Measurements from ENCODE around the gene NKPD1.

GRCh38 chr19:45168767-45169351, 8.1 kb upstream of the NKPD1 start:
- TF ChIP-seq CTCF (conservative IDR thresholded peaks at IDR 0.05; ENCODE audit: low read depth in 2 of 2) = no peak
- no peak for TF ChIP-seq POLR2AphosphoS5 (IDR thresholded peaks at IDR 0.05; ENCODE audit: low read depth)
- no peak for TF ChIP-seq EZH2phosphoT487 (IDR thresholded peaks at IDR 0.05; ENCODE audit: unreplicated experiment)
